HepG2 (cell line): ENCODE measurements around the gene ABHD17B. TPM values are rescaled to one million over a fixed set of nuclear protein-coding genes. Genes with fewer than 3 reads are reported as not detected.

Experiments
- CHCHD3 ChIP-seq: sonication (generic); formaldehyde crosslinking; IDR thresholded peaks from 2 replicates; pipeline ENCODE4 v1.8.0; 2022; ENCODE audit warnings: mild to moderate bottlenecking, missing genetic modification reagents, moderate library complexity
- FLYWCH1 ChIP-seq: sonication (generic); formaldehyde crosslinking; IDR thresholded peaks from 2 replicates; pipeline ENCODE4 v1.8.1; 2023; ENCODE audit warnings: mild to moderate bottlenecking, missing genetic modification reagents
- MLLT10 ChIP-seq: sonication (generic); formaldehyde crosslinking; IDR thresholded peaks from 2 replicates; pipeline ENCODE4 v1.4.0; 2020; ENCODE audit warnings: missing genetic modification reagents
- NFKB2 ChIP-seq: sonication (generic); formaldehyde crosslinking; IDR thresholded peaks from 2 replicates; pipeline ENCODE4 v1.4.0; 2020; ENCODE audit warnings: missing genetic modification reagents, borderline replicate concordance
- SMAD9 ChIP-seq: sonication (generic); formaldehyde crosslinking; IDR thresholded peaks from 2 replicates; pipeline ENCODE4 v1.5.1; 2020; ENCODE audit warnings: mild to moderate bottlenecking, missing genetic modification reagents
- SOX13 ChIP-seq, 3 experiments: fragments of 450-650 bp in 1 of 3; sonication (generic) in 1 of 3; formaldehyde crosslinking in 1 of 3; IDR thresholded peaks in 2 of 3; conservative IDR thresholded peaks in 1 of 3; 2 replicates each; pipeline versions ENCODE4 v1.5.0 to v1.6.1; 2016 to 2020; ENCODE audit warnings: antibody characterized with exemption in 1 of 3, mild to moderate bottlenecking in 1 of 3, missing compliant biosample characterization in 1 of 3, missing genetic modification reagents in 1 of 3, moderate library complexity in 1 of 3
- SOX6 ChIP-seq, 2 experiments: fragments of 450-650 bp in 1 of 2; sonication (generic) in 1 of 2; formaldehyde crosslinking in 1 of 2; IDR thresholded peaks; 2 replicates each; pipeline versions ENCODE4 v1.4.0 to v1.6.1; 2017 to 2020; ENCODE audit warnings: antibody characterized with exemption in 1 of 2, mild to moderate bottlenecking in 1 of 2, missing genetic modification reagents in 1 of 2
- TBP ChIP-seq: sonication (generic); formaldehyde crosslinking; IDR thresholded peaks from 2 replicates; pipeline ENCODE4 v1.5.0; 2020; ENCODE audit warnings: missing genetic modification reagents
- ZKSCAN5 ChIP-seq: sonication (generic); formaldehyde crosslinking; IDR thresholded peaks from 2 replicates; pipeline ENCODE4 v1.5.1; 2020; ENCODE audit warnings: mild to moderate bottlenecking, missing genetic modification reagents
- ZNF235 ChIP-seq: sonication (generic); formaldehyde crosslinking; IDR thresholded peaks from 2 replicates; pipeline ENCODE4 v1.8.1; 2023; ENCODE audit warnings: mild to moderate bottlenecking, missing genetic modification reagents, borderline replicate concordance
- ZNF329 ChIP-seq: sonication (generic); formaldehyde crosslinking; IDR thresholded peaks from 2 replicates; pipeline ENCODE4 v1.9.0; 2021; ENCODE audit warnings: low read depth, mild to moderate bottlenecking, missing genetic modification reagents
- ZNF552 ChIP-seq: sonication (generic); formaldehyde crosslinking; IDR thresholded peaks from 2 replicates; pipeline ENCODE4 v1.9.0; 2022; ENCODE audit warnings: missing genetic modification reagents, mild to moderate bottlenecking, borderline replicate concordance
- ZNF563 ChIP-seq: sonication (generic); formaldehyde crosslinking; IDR thresholded peaks from 2 replicates; pipeline ENCODE4 v1.8.0; 2022; ENCODE audit warnings: mild to moderate bottlenecking, moderate library complexity, missing genetic modification reagents
- ZNF577 ChIP-seq: sonication (generic); formaldehyde crosslinking; IDR thresholded peaks from 2 replicates; pipeline ENCODE4 v1.4.0; 2020; ENCODE audit warnings: mild to moderate bottlenecking, low read depth, missing genetic modification reagents, borderline replicate concordance
- ZNF773 ChIP-seq: sonication (generic); formaldehyde crosslinking; IDR thresholded peaks from 2 replicates; pipeline ENCODE4 v1.4.0; 2020; ENCODE audit warnings: missing genetic modification reagents, borderline replicate concordance
- ZNF777 ChIP-seq: sonication (generic); formaldehyde crosslinking; IDR thresholded peaks from 2 replicates; pipeline ENCODE4 v1.4.0; 2020; ENCODE audit warnings: missing genetic modification reagents
- polyA plus RNA-seq, 8 experiments: library from polyadenylated mRNA; depleted of rRNA in 3 of 8; stranded (reverse) in 7 of 8; unstranded in 1 of 8; fragments of >200 nt; fragmentation: Illumina TruSeq in 4 of 8; extraction: Trizol in 4 of 8; gene quantifications; 2 replicates each; pipeline versions ENCODE4 v1.2.1 to v1.2.3, GENCODE V29; 2011 to 2016; ENCODE audit warnings: low read depth in 4 of 8, missing spikeins in 1 of 8, mixed read lengths in 1 of 8; ENCODE audit not compliant: insufficient read depth in 1 of 8
- total RNA-seq, 5 experiments: library from RNA; depleted of rRNA; stranded (reverse); fragments of >200 nt; fragmentation: Illumina TruSeq; extraction: Trizol; gene quantifications; 2 replicates each; pipeline ENCODE4 v1.2.3, GENCODE V29; 2016; ENCODE audit warnings: low read depth in 1 of 5
- TF ChIP-seq, protein P1 (sequence below): IDR thresholded peaks from 2 replicates; pipeline ENCODE4 v1.6.1; 2016; ENCODE audit warnings: low read depth, missing genetic modification reagents, missing compliant biosample characterization
- TF ChIP-seq, protein P2 (sequence below): sonication (generic); formaldehyde crosslinking; IDR thresholded peaks from 2 replicates; pipeline ENCODE4 v1.8.0; 2022; ENCODE audit warnings: mild to moderate bottlenecking, missing genetic modification reagents, borderline replicate concordance
- TF ChIP-seq, protein P3 (sequence below): IDR thresholded peaks from 2 replicates; pipeline ENCODE4 v1.6.1; 2016
- TF ChIP-seq, protein P4 (sequence below): IDR thresholded peaks from 2 replicates; pipeline ENCODE4 v1.6.1; 2016; ENCODE audit warnings: missing biosample characterization, missing genetic modification reagents, low read depth

The ABHD17B gene
- total and polyA plus RNA-seq, 2 of the 13 experiments (the other 11 are each of a cell fraction or from before 2014, with no cell fraction given) = 11.3 to 22.0 TPM

DNA sequence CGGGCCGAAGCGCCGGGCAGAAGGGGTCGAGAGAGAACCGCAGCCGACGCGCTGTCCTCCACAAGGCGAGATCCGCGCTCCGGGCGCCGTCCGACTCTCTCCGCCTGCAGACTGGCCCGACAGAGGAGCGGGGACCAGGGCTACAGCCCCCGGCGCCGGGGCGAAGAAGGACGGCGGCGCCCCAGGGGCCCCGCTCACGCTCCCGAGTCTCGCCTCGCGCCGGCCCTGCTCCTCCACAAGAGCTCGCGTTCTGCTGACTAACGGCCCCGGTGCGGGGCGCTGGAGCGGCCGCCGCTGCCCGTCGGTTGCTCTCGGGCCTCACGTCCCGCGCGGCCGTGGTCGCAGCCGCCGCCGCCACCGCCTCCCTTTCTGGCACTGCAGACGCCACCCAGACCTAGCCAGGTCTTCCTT, 338 bp downstream of the ABHD17B start (continued):
- TF ChIP-seq ZNF329 (peak; percentile 67; the same call in 1 of the 2 replicates), ZNF773 (CRISPR knock-in tag) (peak; percentile 56; the same call in 1 of the 2 replicates), MLLT10 (CRISPR knock-in tag) (no peak), FLYWCH1 (no peak), TBP (CRISPR knock-in tag) (no peak), SOX6 (IDR thresholded peaks at IDR 0.05) (no peak), SOX6 (CRISPR knock-in tag; IDR thresholded peaks at IDR 0.05) (no peak), ZNF577 (CRISPR knock-in tag) (0 out of 2 replicates have a peak, but pooled peaks have one; percentile 67), CHCHD3 (no peak), ZNF563 (CRISPR knock-in tag) (no peak), SMAD9 (no peak), ZKSCAN5 (CRISPR knock-in tag) (no peak), ZNF777 (CRISPR knock-in tag) (peak; percentile 66; the same call in 1 of the 2 replicates), NFKB2 (CRISPR knock-in tag) (no peak), ZNF235 (CRISPR knock-in tag) (peak; percentile 90), ZNF552 (CRISPR knock-in tag) (no peak), SOX13 (IDR thresholded peaks at IDR 0.05) (no peak), SOX13 (CRISPR knock-in tag; conservative IDR thresholded peaks at IDR 0.05 in 1 of 2, IDR thresholded peaks at IDR 0.05 in 1 of 2) (no peak)
- TF ChIP-seq, protein P1, sequence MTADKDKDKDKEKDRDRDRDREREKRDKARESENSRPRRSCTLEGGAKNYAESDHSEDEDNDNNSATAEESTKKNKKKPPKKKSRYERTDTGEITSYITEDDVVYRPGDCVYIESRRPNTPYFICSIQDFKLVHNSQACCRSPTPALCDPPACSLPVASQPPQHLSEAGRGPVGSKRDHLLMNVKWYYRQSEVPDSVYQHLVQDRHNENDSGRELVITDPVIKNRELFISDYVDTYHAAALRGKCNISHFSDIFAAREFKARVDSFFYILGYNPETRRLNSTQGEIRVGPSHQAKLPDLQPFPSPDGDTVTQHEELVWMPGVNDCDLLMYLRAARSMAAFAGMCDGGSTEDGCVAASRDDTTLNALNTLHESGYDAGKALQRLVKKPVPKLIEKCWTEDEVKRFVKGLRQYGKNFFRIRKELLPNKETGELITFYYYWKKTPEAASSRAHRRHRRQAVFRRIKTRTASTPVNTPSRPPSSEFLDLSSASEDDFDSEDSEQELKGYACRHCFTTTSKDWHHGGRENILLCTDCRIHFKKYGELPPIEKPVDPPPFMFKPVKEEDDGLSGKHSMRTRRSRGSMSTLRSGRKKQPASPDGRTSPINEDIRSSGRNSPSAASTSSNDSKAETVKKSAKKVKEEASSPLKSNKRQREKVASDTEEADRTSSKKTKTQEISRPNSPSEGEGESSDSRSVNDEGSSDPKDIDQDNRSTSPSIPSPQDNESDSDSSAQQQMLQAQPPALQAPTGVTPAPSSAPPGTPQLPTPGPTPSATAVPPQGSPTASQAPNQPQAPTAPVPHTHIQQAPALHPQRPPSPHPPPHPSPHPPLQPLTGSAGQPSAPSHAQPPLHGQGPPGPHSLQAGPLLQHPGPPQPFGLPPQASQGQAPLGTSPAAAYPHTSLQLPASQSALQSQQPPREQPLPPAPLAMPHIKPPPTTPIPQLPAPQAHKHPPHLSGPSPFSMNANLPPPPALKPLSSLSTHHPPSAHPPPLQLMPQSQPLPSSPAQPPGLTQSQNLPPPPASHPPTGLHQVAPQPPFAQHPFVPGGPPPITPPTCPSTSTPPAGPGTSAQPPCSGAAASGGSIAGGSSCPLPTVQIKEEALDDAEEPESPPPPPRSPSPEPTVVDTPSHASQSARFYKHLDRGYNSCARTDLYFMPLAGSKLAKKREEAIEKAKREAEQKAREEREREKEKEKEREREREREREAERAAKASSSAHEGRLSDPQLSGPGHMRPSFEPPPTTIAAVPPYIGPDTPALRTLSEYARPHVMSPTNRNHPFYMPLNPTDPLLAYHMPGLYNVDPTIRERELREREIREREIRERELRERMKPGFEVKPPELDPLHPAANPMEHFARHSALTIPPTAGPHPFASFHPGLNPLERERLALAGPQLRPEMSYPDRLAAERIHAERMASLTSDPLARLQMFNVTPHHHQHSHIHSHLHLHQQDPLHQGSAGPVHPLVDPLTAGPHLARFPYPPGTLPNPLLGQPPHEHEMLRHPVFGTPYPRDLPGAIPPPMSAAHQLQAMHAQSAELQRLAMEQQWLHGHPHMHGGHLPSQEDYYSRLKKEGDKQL (CRISPR knock-in tag) = no peak
- TF ChIP-seq, protein P2, sequence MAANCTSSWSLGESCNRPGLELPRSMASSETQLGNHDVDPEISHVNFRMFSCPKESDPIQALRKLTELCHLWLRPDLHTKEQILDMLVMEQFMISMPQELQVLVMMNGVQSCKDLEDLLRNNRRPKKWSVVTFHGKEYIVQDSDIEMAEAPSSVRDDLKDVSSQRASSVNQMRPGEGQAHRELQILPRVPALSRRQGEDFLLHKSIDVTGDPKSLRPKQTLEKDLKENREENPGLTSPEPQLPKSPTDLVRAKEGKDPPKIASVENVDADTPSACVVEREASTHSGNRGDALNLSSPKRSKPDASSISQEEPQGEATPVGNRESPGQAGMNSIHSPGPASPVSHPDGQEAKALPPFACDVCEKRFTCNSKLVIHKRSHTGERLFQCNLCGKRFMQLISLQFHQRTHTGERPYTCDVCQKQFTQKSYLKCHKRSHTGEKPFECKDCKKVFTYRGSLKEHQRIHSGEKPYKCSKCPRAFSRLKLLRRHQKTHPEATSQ (CRISPR knock-in tag) = no peak
- TF ChIP-seq, protein P3, sequence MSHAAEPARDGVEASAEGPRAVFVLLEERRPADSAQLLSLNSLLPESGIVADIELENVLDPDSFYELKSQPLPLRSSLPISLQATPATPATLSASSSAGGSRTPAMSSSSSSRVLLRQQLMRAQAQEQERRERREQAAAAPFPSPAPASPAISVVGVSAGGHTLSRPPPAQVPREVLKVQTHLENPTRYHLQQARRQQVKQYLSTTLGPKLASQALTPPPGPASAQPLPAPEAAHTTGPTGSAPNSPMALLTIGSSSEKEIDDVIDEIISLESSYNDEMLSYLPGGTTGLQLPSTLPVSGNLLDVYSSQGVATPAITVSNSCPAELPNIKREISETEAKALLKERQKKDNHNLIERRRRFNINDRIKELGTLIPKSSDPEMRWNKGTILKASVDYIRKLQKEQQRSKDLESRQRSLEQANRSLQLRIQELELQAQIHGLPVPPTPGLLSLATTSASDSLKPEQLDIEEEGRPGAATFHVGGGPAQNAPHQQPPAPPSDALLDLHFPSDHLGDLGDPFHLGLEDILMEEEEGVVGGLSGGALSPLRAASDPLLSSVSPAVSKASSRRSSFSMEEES (CRISPR knock-in tag) = no peak
- TF ChIP-seq, protein P4, sequence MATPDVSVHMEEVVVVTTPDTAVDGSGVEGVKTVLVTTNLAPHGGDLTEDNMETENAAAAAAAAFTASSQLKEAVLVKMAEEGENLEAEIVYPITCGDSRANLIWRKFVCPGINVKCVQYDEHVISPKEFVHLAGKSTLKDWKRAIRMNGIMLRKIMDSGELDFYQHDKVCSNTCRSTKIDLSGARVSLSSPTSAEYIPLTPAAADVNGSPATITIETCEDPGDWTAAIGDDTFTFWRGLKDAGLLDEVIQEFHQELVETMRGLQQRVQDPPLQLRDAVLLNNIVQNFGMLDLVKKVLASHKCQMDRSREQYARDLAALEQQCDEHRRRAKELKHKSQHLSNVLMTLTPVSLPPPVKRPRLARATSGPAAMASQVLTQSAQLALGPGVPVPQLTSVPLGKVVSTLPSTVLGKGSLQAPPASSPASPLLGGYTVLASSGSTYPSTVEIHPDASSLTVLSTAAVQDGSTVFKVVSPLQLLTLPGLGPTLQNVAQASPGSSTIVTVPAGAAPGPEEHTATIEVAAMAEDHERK (CRISPR knock-in tag) = no peak
